A673 (cell line): ENCODE measurements around the gene PTPDC1. TPM values are rescaled to one million over a fixed set of nuclear protein-coding genes. Genes with fewer than 3 reads are reported as not detected.

Experiments
- BruUV-seq: library from RNA; stranded (reverse); fragments of 400-500 nt; replicated peaks from 2 replicates; lab custom pipeline; 2021; lab: Mats Ljungman, UMichigan
- CTCF ChIA-PET: fragments of 300-600 bp; sonication (Branson Sonifier 250); formaldehyde crosslinking; loops from one replicate; lab custom pipeline; 2022; ENCODE audit warnings: antibody characterized with exemption; lab: Charles Lee
- POLR2A ChIA-PET: fragments of 300-600 bp; sonication (Branson Sonifier 250); formaldehyde crosslinking; loops from one replicate; lab custom pipeline; 2022; ENCODE audit warnings: antibody characterized with exemption; ENCODE audit not compliant: low non-redundant PET; lab: Charles Lee
- DNase-seq: peaks from one replicate; pipeline ENCODE4 v3.0.0-alpha.2; 2015; ENCODE audit warnings: low spot score
- H3K27ac ChIP-seq: fragments of 200-600 bp; sonication (generic); 2 replicates; pipeline ENCODE4 v1.5.1; 2016; ENCODE audit warnings: mixed run types, low read depth, mild to moderate bottlenecking, mixed read lengths, antibody characterized with exemption, low read length; ENCODE audit not compliant: poor library complexity, severe bottlenecking
- H3K27me3 ChIP-seq: fragments of 200-600 bp; sonication (generic); replicated peaks from 2 replicates; pipeline ENCODE4 v1.6.1; 2017; ENCODE audit warnings: mixed run types, low read depth, mild to moderate bottlenecking, mixed read lengths, antibody characterized with exemption, low read length; ENCODE audit not compliant: insufficient read depth, poor library complexity
- H3K36me3 ChIP-seq: fragments of 200-600 bp; sonication (generic); 2 replicates; pipeline ENCODE4 v1.6.1; 2016; ENCODE audit warnings: mixed run types, mild to moderate bottlenecking, mixed read lengths, antibody characterized with exemption, low read length; ENCODE audit not compliant: insufficient read depth, poor library complexity, severe bottlenecking
- H3K4me1 ChIP-seq: fragments of 200-600 bp; sonication (generic); 2 replicates; pipeline ENCODE4 v1.6.1; 2017; ENCODE audit warnings: mixed run types, mild to moderate bottlenecking, mixed read lengths, antibody characterized with exemption, low read length; ENCODE audit not compliant: insufficient read depth, poor library complexity, severe bottlenecking
- H3K4me3 ChIP-seq: fragments of 200-600 bp; sonication (generic); 2 replicates; pipeline ENCODE4 v1.5.1; 2016; ENCODE audit warnings: low read depth, mixed run types, mild to moderate bottlenecking, mixed read lengths, low read length; ENCODE audit not compliant: poor library complexity, severe bottlenecking
- H3K9me3 ChIP-seq: fragments of 200-600 bp; sonication (generic); 2 replicates; pipeline ENCODE4 v1.6.1; 2016; ENCODE audit warnings: mixed run types, low read depth, mild to moderate bottlenecking, mixed read lengths, antibody characterized with exemption, low read length; ENCODE audit not compliant: poor library complexity, severe bottlenecking
- EZH2 ChIP-seq: fragments of 200-600 bp; sonication (generic); IDR thresholded peaks from 2 replicates; pipeline ENCODE4 v1.6.1; 2017; ENCODE audit warnings: borderline replicate concordance, low read depth, mild to moderate bottlenecking, mixed read lengths, antibody characterized with exemption, low read length; ENCODE audit not compliant: poor library complexity, severe bottlenecking
- intact Hi-C: fragments of 100-400 bp; cut with micrococcal nuclease; formaldehyde crosslinking; loops from one replicate; pipeline ENCODE4 v1.10.0; 2022; ENCODE audit not compliant: unreplicated experiment
- total RNA-seq: library from RNA; stranded (reverse); gene quantifications from 2 replicates; pipeline ENCODE4 v1.2.3, GENCODE V29; 2021
- TF ChIP-seq, protein P1 (sequence below): fragments of 300-800, 200-600 bp; sonication (generic); conservative IDR thresholded peaks from 2 replicates; pipeline ENCODE4 v1.5.1; 2017; ENCODE audit warnings: low read depth, mild to moderate bottlenecking, antibody characterized with exemption, low read length, moderate library complexity, mixed read lengths

Gene PTPDC1
- total RNA-seq, 1 experiment from 2014 or later, result 3.5 TPM

GRCh38 chr9:94081864-94082463, 2.3 kb upstream of the PTPDC1 start:
- no peaks in the 10 kb centered on the region for H3K36me3 ChIP-seq
- DNase-seq, result no peak
- CTCF ChIA-PET, result no interaction called here
- no peak overlapping the region for H3K4me3 ChIP-seq
- H3K9me3 ChIP-seq, result no peaks in the 10 kb centered on the region
- TF ChIP-seq, protein P1, sequence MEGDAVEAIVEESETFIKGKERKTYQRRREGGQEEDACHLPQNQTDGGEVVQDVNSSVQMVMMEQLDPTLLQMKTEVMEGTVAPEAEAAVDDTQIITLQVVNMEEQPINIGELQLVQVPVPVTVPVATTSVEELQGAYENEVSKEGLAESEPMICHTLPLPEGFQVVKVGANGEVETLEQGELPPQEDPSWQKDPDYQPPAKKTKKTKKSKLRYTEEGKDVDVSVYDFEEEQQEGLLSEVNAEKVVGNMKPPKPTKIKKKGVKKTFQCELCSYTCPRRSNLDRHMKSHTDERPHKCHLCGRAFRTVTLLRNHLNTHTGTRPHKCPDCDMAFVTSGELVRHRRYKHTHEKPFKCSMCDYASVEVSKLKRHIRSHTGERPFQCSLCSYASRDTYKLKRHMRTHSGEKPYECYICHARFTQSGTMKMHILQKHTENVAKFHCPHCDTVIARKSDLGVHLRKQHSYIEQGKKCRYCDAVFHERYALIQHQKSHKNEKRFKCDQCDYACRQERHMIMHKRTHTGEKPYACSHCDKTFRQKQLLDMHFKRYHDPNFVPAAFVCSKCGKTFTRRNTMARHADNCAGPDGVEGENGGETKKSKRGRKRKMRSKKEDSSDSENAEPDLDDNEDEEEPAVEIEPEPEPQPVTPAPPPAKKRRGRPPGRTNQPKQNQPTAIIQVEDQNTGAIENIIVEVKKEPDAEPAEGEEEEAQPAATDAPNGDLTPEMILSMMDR, result no peak
- no peaks in the 10 kb centered on the region for H3K27me3 ChIP-seq
- no TSS peak for BruUV-seq
- peaks cover 3% of the 10 kb centered on the region for H3K4me1 ChIP-seq
- POLR2A ChIA-PET, result no interaction called here
- intact Hi-C loops, result no loop called here
- H3K27ac ChIP-seq, result no peak overlapping the region

DNA sequence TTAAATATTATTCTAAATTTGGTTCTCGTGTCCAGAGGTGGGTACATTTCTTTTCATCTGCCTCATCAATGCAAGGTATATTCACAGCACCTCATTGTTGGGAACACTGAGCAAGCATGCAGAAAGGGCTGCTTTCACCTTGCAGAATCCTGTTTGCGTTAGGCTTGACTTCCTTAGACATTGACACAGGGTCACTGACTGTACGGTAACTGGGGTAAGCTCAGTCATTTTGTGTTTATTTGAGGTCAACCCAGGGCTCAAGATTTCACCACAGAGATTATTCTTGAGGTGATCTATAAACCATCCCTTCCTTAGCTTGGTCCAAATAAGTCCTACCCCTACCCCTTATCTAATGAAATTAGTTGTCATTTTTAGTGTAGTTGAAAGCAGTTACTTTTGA, 1.7 kb upstream of the PTPDC1 start:
- intact Hi-C loops, result no loop called here
- TF ChIP-seq EZH2, result no peak
- TF ChIP-seq, protein P1, result no peak
- CTCF ChIA-PET, result no interaction called here

GRCh38 chr9:94082956-94083355, 1.3 kb upstream of the PTPDC1 start:
- Histone ChIP-seq H3K27ac (no peak overlapping the region), H3K4me3 (no peak overlapping the region), H3K9me3 (no peaks in the 10 kb centered on the region), H3K36me3 (no peaks in the 10 kb centered on the region), H3K27me3 (no peaks in the 10 kb centered on the region), H3K4me1 (peaks cover 4% of the 10 kb centered on the region)
- TF ChIP-seq, protein P1, result no peak
- no peak for TF ChIP-seq EZH2
- intact Hi-C loops, result no loop called here
- BruUV-seq, result no TSS peak
- DNase-seq, result no peak
- CTCF ChIA-PET, result no interaction called here
- POLR2A ChIA-PET, result interaction anchor here (0.6 kb wide), 1 partner anchor 362 kb away, joined by 4 read pairs; no protein-coding TSS in a partner anchor

More for the DNA sequence above, 1.7 kb upstream of the PTPDC1 start:
- DNase-seq, result no peak
- Histone ChIP-seq H3K4me3 (no peak overlapping the region), H3K27ac (no peak overlapping the region), H3K27me3 (no peaks in the 10 kb centered on the region), H3K36me3 (no peaks in the 10 kb centered on the region), H3K9me3 (no peaks in the 10 kb centered on the region), H3K4me1 (peaks cover 4% of the 10 kb centered on the region)
- BruUV-seq, result no TSS peak
- POLR2A ChIA-PET, result interaction anchor here (0.6 kb wide), 1 partner anchor 362 kb away, joined by 4 read pairs; no protein-coding TSS in a partner anchor
